Left lobe of liver (tissue), 2 donors: ENCODE results near the gene METAP1D. TPM values are rescaled to one million over a fixed set of nuclear protein-coding genes. Genes with fewer than 3 reads are reported as not detected.

Experiments
- ATAC-seq: fragments of 200-7000 bp; cut with Tn5 transposase; one replicate; pipeline ENCODE4 v1.9.1; 2020; ENCODE audit warnings: mild to moderate bottlenecking, moderate library complexity
- DNase-seq: peaks from one replicate; pipeline ENCODE4 v3.0.0-alpha.2; 2020; ENCODE audit warnings: low spot score
- total RNA-seq: library from RNA; stranded (reverse); gene quantifications from one replicate; pipeline ENCODE4 v1.2.1, GENCODE V29; 2021
- donor health status: DM: no; HTN: no; CAD: no; lungs with moderate emphysema.
- donor health status: DM: no; HTN: yes; CAD: no.

The METAP1D gene
- total RNA-seq, 1 donor from 2014 or later, result 4.4 TPM

GRCh38 chr2:172074254-172074653 lies 74.5 kb downstream of the METAP1D start:
- DNase-seq (no peak), ATAC-seq (no peak)

GRCh38 chr2:172079416-172079815 lies 79.7 kb downstream of the METAP1D start:
- ATAC-seq, result no peak
- no peak for DNase-seq

DNA sequence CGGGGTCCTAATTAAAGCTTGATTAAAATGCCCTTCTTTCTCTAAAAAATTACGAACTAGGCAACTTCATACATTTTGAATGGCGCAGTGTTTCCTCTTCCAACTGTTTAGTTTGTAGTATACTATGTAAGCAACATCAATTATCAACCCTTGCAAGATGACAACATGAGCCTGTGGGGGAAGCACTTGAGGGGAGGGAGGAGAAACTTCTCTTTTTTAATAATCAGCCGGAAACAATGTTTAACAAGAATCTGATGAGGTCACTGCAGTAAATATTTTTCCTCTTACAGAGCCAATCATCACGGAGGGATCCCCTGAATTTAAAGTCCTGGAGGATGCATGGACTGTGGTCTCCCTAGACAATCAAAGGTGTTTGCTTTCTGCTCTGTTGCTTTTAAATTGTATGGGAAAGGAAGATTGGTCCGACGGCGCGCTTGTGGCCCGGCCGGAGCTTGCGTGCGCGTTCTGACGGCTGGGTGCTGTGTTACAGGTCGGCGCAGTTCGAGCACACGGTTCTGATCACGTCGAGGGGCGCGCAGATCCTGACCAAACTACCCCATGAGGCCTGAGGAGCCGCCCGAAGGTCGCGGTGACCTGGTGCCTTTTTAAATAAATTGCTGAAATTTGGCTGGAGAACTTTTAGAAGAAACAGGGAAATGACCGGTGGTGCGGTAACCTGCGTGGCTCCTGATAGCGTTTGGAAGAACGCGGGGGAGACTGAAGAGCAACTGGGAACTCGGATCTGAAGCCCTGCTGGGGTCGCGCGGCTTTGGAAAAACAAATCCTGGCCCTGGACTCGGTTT lies 80.3 kb downstream of the METAP1D start:
- DNase-seq (no peak), ATAC-seq (no peak)

DNA sequence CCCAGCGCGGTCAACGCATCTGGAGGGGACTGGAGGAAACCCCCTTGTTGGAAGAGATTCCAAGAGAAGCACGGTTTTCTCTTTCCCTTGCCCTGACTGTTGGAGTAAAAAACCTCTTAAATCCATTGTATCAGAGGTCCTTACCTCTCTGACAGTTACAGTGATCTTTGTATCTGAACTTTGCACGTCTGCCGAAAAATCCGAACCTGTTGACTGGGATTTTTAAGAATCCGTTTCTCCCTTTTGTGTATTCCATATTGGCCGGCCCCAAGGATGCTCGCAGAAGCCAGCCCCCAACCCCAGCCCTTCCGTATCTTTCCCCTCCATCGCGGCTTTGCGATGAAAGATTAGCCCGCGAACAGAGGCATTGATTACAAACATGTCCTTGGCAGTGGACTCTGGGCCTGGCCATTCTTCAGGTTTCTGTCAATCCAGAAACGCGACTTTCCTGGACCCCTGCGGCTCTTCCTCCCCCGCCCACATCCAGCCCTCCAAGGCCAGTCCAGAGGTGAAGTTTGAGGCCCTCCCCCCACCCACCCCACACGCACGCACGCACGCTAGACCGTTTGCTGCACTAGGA lies 81.0 kb downstream of the METAP1D start:
- no peak for DNase-seq
- no peak for ATAC-seq

DNA sequence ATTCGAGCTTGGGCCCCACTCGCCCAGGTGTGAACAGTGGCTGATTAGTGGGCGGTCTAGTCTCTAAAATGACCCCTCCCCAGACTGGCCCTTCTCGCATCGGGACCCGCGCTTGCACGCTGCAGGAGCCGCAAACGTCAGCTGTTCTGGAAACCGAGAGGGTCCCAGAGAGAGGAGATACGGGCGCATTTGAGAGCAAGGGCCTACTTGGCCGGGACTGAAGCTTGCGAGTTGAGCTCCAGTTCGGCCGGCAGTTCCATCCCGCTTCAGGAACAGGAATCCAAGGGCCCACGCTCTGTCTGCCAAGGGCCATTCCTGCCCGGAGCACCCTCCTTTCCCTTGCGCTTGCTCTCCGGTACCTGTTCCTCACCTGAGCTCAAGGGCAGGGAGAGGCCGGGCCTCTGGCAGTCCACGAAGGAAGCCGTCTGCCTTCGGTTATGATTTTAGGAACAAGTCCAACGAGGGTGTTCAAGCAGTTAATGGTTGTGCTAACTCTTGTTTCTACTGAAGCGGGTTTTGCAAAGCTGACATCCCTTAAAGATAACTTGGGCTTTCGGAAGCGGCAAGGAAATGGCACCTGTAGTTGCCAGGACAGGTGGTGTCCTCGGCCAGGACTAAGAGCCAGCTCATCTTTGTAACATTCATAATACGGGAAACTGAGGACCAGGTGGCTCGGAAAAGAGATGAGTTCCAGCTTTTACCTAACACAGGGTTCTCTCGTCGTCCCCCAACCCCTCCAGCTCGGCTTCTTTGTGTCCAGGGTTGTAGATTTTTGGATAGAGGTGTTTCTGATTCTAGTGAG lies 81.7 kb downstream of the METAP1D start:
- no peak for DNase-seq
- no peak for ATAC-seq

GRCh38 chr2:172082105-172082943 lies 82.6 kb downstream of the METAP1D start:
- ATAC-seq (no peak), DNase-seq (no peak)

DNA sequence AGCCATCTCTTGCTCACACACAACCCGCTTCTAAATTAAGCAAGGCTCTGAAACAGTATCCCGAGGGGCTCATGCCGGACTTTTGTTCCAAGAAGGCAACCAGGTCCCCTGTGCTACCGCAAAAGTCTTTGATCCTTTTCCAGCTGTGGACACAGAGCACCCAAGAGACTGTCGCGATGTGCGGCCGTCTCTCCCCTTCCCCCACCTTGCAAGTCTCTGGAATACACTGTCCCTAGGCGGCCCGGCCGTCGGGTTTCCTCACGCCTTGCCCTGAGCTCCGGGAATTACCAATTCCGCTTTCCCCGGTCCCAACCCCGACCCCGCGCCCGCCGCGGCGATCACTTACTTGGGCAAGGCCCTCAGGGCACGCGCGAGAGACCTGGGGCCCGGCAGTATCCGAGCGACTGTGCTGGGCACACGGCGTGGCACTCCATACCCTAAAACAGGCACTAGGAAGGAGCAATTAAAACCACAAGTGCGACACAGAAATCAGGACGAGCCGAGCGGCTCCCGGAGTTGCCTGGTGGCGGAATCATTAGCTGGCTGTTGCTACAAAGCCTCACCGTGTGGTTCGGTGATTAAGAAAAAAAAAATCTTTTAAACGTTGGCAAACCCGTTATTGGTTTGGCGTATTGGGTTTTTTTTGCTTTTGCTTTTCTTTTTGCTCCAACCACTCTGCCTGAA lies 83.3 kb downstream of the METAP1D start:
- DNase-seq, result no peak
- ATAC-seq, result no peak

- ATAC-seq (no peak), DNase-seq (no peak)
Observed at GRCh38 chr2:172083628-172084394, 84.1 kb downstream of the METAP1D start.

GRCh38 chr2:172084395-172084644 lies 84.6 kb downstream of the METAP1D start:
- DNase-seq (no peak), ATAC-seq (no peak)

GRCh38 chr2:172084645-172085459 lies 85.1 kb downstream of the METAP1D start:
- peak; percentile 61 for ATAC-seq
- no peak for DNase-seq

GRCh38 chr2:172085460-172086159 lies 85.9 kb downstream of the METAP1D start, which contains the start of gene DLX1:
Gene DLX1, plus strand, starts transcription at chr2:172085507. Its CDS starts 171 bp downstream, at chr2:172085678.
- DNase-seq, result no peak

DNA sequence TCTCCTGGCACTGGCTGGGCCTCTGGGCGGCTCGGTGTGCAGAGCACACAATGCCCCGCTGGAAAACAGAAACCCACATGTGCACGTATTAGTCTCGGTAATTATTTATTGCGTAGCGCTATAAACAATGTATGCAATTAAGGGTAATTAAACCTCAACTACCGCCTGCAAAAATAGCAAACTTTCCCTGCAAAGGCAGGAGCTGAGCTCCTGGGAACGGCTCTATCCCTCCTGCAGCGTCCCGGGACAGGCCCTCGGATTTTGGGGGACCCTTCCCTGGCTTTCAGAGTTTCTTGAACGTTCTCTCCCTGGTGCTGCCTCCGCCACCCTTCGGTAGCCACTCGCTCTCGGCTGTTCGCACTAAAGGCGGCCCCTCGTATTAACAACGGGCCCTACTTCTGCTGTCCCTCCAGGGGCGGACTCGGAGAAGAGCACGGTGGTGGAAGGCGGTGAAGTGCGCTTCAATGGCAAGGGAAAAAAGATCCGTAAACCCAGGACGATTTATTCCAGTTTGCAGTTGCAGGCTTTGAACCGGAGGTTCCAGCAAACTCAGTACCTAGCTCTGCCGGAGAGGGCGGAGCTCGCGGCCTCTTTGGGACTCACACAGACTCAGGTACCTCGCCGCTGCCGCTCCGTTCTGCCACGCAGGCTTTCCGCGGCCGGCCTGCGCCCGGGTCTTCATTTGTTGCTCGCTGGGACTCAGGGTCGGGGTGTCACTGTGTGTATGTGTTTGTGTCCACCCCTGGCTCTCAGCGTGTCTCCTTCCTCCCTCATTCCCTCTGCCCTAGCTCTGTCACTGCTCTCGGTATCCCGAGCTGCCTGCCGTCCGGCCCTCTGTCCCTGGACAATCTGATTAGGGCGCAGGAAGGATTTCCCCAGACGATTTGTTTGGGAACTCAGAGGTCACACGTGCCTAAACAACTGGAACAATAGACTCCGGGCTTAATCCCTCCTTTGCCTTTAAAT lies 86.8 kb downstream of the METAP1D start:
- ATAC-seq, result peak; percentile 53
- no peak for DNase-seq

More at GRCh38 chr2:172085460-172086159, 85.9 kb downstream of the METAP1D start, which contains the start of gene DLX1:
- no peak for ATAC-seq

GRCh38 chr2:172087207-172087779 lies 87.5 kb downstream of the METAP1D start:
- ATAC-seq (no peak), DNase-seq (no peak)

DNA sequence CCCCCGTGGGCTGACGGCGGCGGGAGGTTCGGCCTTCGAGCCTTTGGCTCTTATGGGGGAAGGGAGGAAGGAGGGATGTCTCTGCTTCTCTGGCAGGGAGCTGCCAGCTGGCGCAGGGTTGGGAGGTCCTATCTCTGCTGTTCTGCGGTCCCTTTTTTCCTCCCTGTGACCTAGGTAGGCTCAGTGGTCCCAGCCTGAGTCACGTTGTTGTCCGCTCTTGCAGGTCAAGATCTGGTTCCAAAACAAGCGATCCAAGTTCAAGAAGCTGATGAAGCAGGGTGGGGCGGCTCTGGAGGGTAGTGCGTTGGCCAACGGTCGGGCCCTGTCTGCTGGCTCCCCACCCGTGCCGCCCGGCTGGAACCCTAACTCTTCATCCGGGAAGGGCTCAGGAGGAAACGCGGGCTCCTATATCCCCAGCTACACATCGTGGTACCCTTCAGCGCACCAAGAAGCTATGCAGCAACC lies 88.1 kb downstream of the METAP1D start:
- no peak for ATAC-seq
- no peak for DNase-seq

GRCh38 chr2:172088245-172089004 lies 88.7 kb downstream of the METAP1D start:
- no peak for DNase-seq

More at GRCh38 chr2:172088245-172089004, 88.7 kb downstream of the METAP1D start:
- no peak for ATAC-seq
